Measurements from ENCODE around the gene JMJD8.

DNA sequence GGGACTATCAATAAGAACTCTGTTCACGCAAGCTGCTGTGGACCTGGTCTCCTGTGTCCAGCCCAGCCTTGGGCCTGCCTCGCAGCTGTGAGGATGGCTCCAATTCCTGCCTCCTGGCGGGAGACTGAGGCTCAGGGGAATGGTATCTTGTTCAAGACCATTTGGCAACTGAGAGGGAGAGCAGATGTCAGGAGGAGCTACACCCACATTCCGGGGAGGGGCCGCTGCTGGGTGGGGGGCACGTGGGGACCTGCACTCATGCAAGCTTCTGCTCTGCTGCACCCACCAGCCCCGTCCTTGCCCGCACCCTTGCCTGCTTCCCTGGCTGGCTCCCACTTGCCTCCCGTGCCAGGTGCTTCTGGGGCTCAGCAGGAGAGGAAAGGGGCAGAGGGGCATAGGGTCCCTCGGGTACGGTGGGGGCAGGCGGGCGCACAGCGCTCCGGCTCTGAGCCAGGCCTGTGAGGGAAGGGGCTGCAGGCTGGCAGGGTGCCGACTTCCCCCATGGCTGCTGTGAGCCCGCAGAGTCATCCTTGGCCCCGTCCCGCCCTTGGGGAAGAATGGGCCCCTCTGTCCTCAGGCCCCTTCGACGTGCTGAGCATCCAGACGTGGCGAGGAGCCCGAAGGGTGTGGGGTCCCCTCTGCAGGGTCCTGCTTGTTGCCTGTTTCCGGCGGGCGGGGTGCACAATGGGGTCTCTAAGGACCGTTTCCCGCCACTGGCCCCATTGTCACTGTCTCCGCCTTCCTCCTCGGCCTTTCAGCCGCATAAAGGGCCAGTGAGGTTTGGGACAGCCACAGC lies 33.5 kb upstream of the JMJD8 start:
- TF ChIP-seq, protein P1, sequence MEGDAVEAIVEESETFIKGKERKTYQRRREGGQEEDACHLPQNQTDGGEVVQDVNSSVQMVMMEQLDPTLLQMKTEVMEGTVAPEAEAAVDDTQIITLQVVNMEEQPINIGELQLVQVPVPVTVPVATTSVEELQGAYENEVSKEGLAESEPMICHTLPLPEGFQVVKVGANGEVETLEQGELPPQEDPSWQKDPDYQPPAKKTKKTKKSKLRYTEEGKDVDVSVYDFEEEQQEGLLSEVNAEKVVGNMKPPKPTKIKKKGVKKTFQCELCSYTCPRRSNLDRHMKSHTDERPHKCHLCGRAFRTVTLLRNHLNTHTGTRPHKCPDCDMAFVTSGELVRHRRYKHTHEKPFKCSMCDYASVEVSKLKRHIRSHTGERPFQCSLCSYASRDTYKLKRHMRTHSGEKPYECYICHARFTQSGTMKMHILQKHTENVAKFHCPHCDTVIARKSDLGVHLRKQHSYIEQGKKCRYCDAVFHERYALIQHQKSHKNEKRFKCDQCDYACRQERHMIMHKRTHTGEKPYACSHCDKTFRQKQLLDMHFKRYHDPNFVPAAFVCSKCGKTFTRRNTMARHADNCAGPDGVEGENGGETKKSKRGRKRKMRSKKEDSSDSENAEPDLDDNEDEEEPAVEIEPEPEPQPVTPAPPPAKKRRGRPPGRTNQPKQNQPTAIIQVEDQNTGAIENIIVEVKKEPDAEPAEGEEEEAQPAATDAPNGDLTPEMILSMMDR (IDR thresholded peaks at IDR 0.05): no peak
- no peak for TF ChIP-seq POLR2A (IDR thresholded peaks at IDR 0.05)

Measured in esophagus squamous epithelium (tissue), 4 donors.